NT2/D1 (cell line): ENCODE results near the gene SSR3.
"Not testable (repeated sequence)": the region's sequence is repeated elsewhere in the genome, so short reads cannot be mapped to it uniquely, and the experiment has no call there.

Experiments
- DNase-seq: peaks from one replicate; pipeline ENCODE4 v3.0.0-alpha.2; 2011; ENCODE audit warnings: low read depth, low spot score
- H3K27me3 ChIP-seq: 2 replicates; pipeline ENCODE4 v1.6.0; 2011; ENCODE audit warnings: mild to moderate bottlenecking; ENCODE audit not compliant: insufficient read length, insufficient read depth
- H3K36me3 ChIP-seq: 2 replicates; pipeline ENCODE4 v1.6.1; 2011; ENCODE audit warnings: mild to moderate bottlenecking, low read length, mixed read lengths; ENCODE audit not compliant: insufficient read depth, insufficient read length
- H3K4me1 ChIP-seq: 2 replicates; pipeline ENCODE4 v1.5.1; 2011; ENCODE audit not compliant: insufficient read depth, insufficient read length
- H3K4me3 ChIP-seq: 2 replicates; pipeline ENCODE4 v1.5.1; 2011; ENCODE audit warnings: low read depth; ENCODE audit not compliant: insufficient read length
- H3K9ac ChIP-seq: 2 replicates; pipeline ENCODE4 v1.6.0; 2011; ENCODE audit warnings: low read depth; ENCODE audit not compliant: insufficient read length
- H3K9me3 ChIP-seq: 2 replicates; pipeline ENCODE4 v1.5.1; 2011; ENCODE audit warnings: mild to moderate bottlenecking, low read length; ENCODE audit not compliant: insufficient read depth
- SUZ12 ChIP-seq: IDR thresholded peaks from 2 replicates; pipeline ENCODE4 v1.6.1; 2011; ENCODE audit not compliant: insufficient read length, insufficient read depth; ENCODE audit errors: extremely low read depth
- YY1 ChIP-seq: IDR thresholded peaks from 2 replicates; pipeline ENCODE4 v1.6.1; 2011; ENCODE audit not compliant: insufficient read length, insufficient read depth
- ZNF274 ChIP-seq: IDR thresholded peaks from 2 replicates; pipeline ENCODE4 v1.6.1; 2011; ENCODE audit warnings: mild to moderate bottlenecking, low read depth, low read length

SSR3 gene

GRCh38 chr3:156598413-156598812, 43.5 kb upstream of the SSR3 start:
- no peak overlapping the region for H3K4me3 ChIP-seq
- no peak for DNase-seq
- H3K4me1 ChIP-seq, result no peaks in the 10 kb centered on the region
- H3K9me3 ChIP-seq, result no peaks in the 10 kb centered on the region
- H3K27me3 ChIP-seq, result no peaks in the 10 kb centered on the region
- TF ChIP-seq ZNF274 (no peak), YY1 (no peak)
- no peak overlapping the region for H3K9ac ChIP-seq
- no peaks in the 10 kb centered on the region for H3K36me3 ChIP-seq

GRCh38 chr3:156594219-156594683, 39.3 kb upstream of the SSR3 start:
- H3K9me3 ChIP-seq, result no peaks in the 10 kb centered on the region
- no peak overlapping the region for H3K4me3 ChIP-seq
- no peaks in the 10 kb centered on the region for H3K36me3 ChIP-seq
- DNase-seq, result no peak
- TF ChIP-seq SUZ12, result no peak
- no peak for TF ChIP-seq YY1
- TF ChIP-seq ZNF274, result no peak
- H3K4me1 ChIP-seq, result no peaks in the 10 kb centered on the region
- no peaks in the 10 kb centered on the region for H3K27me3 ChIP-seq
- H3K9ac ChIP-seq, result peak overlapping the region; percentile 17

- no peaks in the 10 kb centered on the region for H3K4me1 ChIP-seq
- H3K27me3 ChIP-seq, result no peaks in the 10 kb centered on the region
- no peaks in the 10 kb centered on the region for H3K9me3 ChIP-seq
- TF ChIP-seq ZNF274 (no peak), SUZ12 (no peak), YY1 (no peak)
- no peak overlapping the region for H3K9ac ChIP-seq
- no peaks in the 10 kb centered on the region for H3K36me3 ChIP-seq
- H3K4me3 ChIP-seq, result no peak overlapping the region
- DNase-seq, result no peak
Observed at GRCh38 chr3:156593814-156594213, 38.9 kb upstream of the SSR3 start.

GRCh38 chr3:156589806-156590205, 34.9 kb upstream of the SSR3 start:
- H3K4me3 ChIP-seq, DNase-seq, H3K36me3 ChIP-seq, H3K9me3 ChIP-seq, H3K9ac ChIP-seq, H3K27me3 ChIP-seq, H3K4me1 ChIP-seq: not testable (repeated sequence)

- H3K4me1 ChIP-seq, result no peaks in the 10 kb centered on the region
- no peak for TF ChIP-seq ZNF274
- no peak for TF ChIP-seq YY1
- TF ChIP-seq SUZ12, result no peak
- no peak overlapping the region for H3K9ac ChIP-seq
- no peaks in the 10 kb centered on the region for H3K36me3 ChIP-seq
- DNase-seq, result no peak
- H3K9me3 ChIP-seq, result no peaks in the 10 kb centered on the region
- no peaks in the 10 kb centered on the region for H3K27me3 ChIP-seq
- H3K4me3 ChIP-seq, result no peak overlapping the region
Observed at GRCh38 chr3:156587760-156588069, 32.8 kb upstream of the SSR3 start.

- H3K4me3 ChIP-seq, result no peak overlapping the region
- no peaks in the 10 kb centered on the region for H3K27me3 ChIP-seq
- no peaks in the 10 kb centered on the region for H3K9me3 ChIP-seq
- DNase-seq, result no peak
- TF ChIP-seq YY1 (no peak), ZNF274 (no peak), SUZ12 (no peak)
- no peak overlapping the region for H3K9ac ChIP-seq
- no peaks in the 10 kb centered on the region for H3K4me1 ChIP-seq
- no peaks in the 10 kb centered on the region for H3K36me3 ChIP-seq
Observed at GRCh38 chr3:156586905-156587759, 32.2 kb upstream of the SSR3 start.

- TF ChIP-seq ZNF274, result no peak
- Histone ChIP-seq H3K27me3 (no peaks in the 10 kb centered on the region), H3K9me3 (no peaks in the 10 kb centered on the region), H3K36me3 (no peaks in the 10 kb centered on the region), H3K9ac (no peak overlapping the region), H3K4me1 (no peaks in the 10 kb centered on the region), H3K4me3 (no peak overlapping the region)
- no peak for DNase-seq
Observed at GRCh38 chr3:156583469-156583868, 28.6 kb upstream of the SSR3 start.
